ENCODE results near the gene LCLAT1.

LCLAT1 gene

DNA sequence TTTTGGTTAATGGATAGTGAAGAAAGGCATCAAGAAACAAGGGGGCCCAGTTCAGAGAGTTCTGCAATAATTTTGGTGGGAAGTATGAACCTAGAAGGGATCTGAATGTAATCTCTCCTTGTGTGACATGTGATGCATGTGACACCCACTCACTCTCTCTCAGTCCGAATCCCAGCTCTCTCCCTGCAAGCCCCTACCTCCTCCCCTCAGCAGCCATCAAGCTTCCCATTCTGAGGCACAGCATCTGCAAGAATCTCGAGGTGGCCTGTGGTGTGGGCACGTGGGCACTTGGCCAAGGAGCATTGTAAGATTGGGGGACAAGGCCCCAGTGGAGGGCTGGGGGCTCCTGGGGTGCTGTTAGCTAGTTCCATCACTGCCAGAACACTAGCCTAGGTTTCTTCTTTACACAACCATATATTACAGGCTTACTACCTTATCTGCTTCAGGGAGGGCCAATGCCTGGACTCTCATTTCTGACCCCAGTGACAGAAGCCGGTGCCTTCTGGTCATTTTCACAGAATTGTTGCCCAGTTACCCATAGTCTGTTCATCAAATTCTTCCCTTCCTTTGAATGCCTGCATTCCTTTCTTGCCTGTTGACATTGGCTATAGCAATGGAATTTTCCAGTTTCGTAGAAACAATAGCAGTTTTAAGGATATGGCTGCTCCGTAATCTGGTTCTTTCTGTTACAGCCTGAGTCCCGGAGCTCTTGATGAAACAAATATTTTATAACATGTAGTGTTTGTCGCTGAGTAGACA lies 13.3 kb upstream of the LCLAT1 start:
- Histone ChIP-seq H3K9ac (ENCODE audit: low read depth, low read length) (no peak overlapping the region), H3K36me3 (ENCODE audit: insufficient read depth, low read length) (no peaks in the 10 kb centered on the region), H3K27ac (ENCODE audit: low read length) (no peak overlapping the region), H4K20me1 (ENCODE audit: insufficient read depth, low read length) (no peaks in the 10 kb centered on the region), H3K4me1 (ENCODE audit: insufficient read depth, low read length) (no peaks in the 10 kb centered on the region), H2AFZ (ENCODE audit: low read depth, low read length) (no peak overlapping the region), H3K79me2 (ENCODE audit: insufficient read depth, low read length) (no peaks in the 10 kb centered on the region), H3K9me3 (ENCODE audit: insufficient read depth, low read length, severe bottlenecking) (no peaks in the 10 kb centered on the region), H3K4me2 (ENCODE audit: insufficient read depth, low read length) (no peak overlapping the region), H3K27me3 (ENCODE audit: insufficient read depth, low read length, poor library complexity) (no peaks in the 10 kb centered on the region), H3K4me3 (ENCODE audit: low read depth in 1 of 2, low read length in 2 of 2) (no peak overlapping the region)
- ATAC-seq (ENCODE audit: insufficient read depth, low read depth) (no peak), DNase-seq (no peak)
- TF ChIP-seq, protein P1, sequence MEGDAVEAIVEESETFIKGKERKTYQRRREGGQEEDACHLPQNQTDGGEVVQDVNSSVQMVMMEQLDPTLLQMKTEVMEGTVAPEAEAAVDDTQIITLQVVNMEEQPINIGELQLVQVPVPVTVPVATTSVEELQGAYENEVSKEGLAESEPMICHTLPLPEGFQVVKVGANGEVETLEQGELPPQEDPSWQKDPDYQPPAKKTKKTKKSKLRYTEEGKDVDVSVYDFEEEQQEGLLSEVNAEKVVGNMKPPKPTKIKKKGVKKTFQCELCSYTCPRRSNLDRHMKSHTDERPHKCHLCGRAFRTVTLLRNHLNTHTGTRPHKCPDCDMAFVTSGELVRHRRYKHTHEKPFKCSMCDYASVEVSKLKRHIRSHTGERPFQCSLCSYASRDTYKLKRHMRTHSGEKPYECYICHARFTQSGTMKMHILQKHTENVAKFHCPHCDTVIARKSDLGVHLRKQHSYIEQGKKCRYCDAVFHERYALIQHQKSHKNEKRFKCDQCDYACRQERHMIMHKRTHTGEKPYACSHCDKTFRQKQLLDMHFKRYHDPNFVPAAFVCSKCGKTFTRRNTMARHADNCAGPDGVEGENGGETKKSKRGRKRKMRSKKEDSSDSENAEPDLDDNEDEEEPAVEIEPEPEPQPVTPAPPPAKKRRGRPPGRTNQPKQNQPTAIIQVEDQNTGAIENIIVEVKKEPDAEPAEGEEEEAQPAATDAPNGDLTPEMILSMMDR (IDR thresholded peaks at IDR 0.05; ENCODE audit: borderline replicate concordance, extremely low read depth, low read length, poor library complexity, severe bottlenecking) = no peak
- TF ChIP-seq EZH2 (IDR thresholded peaks at IDR 0.05; ENCODE audit: borderline replicate concordance, low read depth, low read length, severe bottlenecking) = no peak

DNA sequence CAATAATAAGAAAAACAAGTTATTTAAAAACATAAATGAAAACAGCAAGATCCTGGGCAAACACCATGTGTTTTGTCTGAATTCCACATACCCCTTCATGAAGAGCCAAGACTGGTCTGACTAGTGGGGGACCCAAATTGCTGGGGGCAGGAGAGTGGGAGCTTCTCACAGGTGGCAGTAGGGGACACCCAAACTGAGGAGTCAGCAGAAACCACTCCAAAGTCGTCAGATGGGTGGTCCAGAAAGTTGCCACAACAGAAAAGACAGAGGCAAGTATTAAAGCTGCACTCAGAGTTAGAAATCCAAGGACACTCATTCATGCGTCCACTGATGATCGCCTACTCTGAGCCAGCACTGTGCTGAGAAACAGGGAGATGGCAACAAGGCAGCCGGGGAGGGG lies 12.3 kb upstream of the LCLAT1 start:
- H3K4me2 ChIP-seq (ENCODE audit: insufficient read depth, low read length) = no peak overlapping the region
- H3K9me3 ChIP-seq (ENCODE audit: insufficient read depth, low read length, severe bottlenecking) = no peaks in the 10 kb centered on the region
- no peak overlapping the region for H3K9ac ChIP-seq (ENCODE audit: low read depth, low read length)
- no peaks in the 10 kb centered on the region for H3K4me1 ChIP-seq (ENCODE audit: insufficient read depth, low read length)
- H3K79me2 ChIP-seq (ENCODE audit: insufficient read depth, low read length) = no peaks in the 10 kb centered on the region
- H4K20me1 ChIP-seq (ENCODE audit: insufficient read depth, low read length) = no peaks in the 10 kb centered on the region
- DNase-seq (no peak), ATAC-seq (ENCODE audit: insufficient read depth, low read depth) (no peak)
- H3K4me3 ChIP-seq (ENCODE audit: low read depth in 1 of 2, low read length in 2 of 2) = no peak overlapping the region
- TF ChIP-seq, protein P1 (IDR thresholded peaks at IDR 0.05; ENCODE audit: borderline replicate concordance, extremely low read depth, low read length, poor library complexity, severe bottlenecking) = no peak
- no peak for TF ChIP-seq EZH2 (IDR thresholded peaks at IDR 0.05; ENCODE audit: borderline replicate concordance, low read depth, low read length, severe bottlenecking)
- H3K27me3 ChIP-seq (ENCODE audit: insufficient read depth, low read length, poor library complexity) = no peaks in the 10 kb centered on the region
- no peak overlapping the region for H2AFZ ChIP-seq (ENCODE audit: low read depth, low read length)
- no peak overlapping the region for H3K27ac ChIP-seq (ENCODE audit: low read length)
- no peaks in the 10 kb centered on the region for H3K36me3 ChIP-seq (ENCODE audit: insufficient read depth, low read length)

DNA sequence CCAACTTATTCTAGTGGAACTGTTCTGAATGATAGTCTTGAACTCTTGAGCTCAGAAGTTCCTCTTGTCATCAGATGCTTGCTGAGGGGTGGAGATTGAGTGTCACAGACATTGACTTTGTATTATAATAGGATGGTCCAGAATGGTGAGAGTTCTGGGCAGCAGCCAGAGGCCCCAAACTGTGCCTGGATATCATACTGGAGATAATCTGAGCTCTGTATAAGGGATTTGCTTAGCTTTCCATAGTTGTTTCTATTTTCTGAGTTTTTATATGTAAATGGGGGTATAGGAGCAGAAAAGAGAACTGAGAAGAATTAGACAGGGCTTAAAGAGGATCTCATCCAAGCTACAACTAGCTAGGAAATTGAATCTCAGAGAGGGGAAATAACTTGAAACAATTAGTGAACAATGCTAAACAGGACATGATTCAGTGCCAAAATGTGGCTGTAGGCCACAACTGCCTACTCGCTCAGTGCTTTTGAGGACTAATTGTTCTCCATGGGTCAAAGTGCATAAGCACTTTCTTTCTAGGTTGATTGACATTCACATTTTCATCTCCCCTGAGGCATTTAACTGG lies 10.1 kb upstream of the LCLAT1 start:
- DNase-seq = no peak
- Histone ChIP-seq H3K36me3 (ENCODE audit: insufficient read depth, low read length) (no peaks in the 10 kb centered on the region), H3K27me3 (ENCODE audit: insufficient read depth, low read length, poor library complexity) (no peaks in the 10 kb centered on the region), H3K4me3 (ENCODE audit: low read depth in 1 of 2, low read length in 2 of 2) (no peak overlapping the region), H3K79me2 (ENCODE audit: insufficient read depth, low read length) (no peaks in the 10 kb centered on the region), H3K27ac (ENCODE audit: low read length) (no peak overlapping the region), H3K4me2 (ENCODE audit: insufficient read depth, low read length) (no peak overlapping the region), H4K20me1 (ENCODE audit: insufficient read depth, low read length) (no peaks in the 10 kb centered on the region), H3K9ac (ENCODE audit: low read depth, low read length) (no peak overlapping the region), H2AFZ (ENCODE audit: low read depth, low read length) (no peak overlapping the region), H3K4me1 (ENCODE audit: insufficient read depth, low read length) (no peaks in the 10 kb centered on the region), H3K9me3 (ENCODE audit: insufficient read depth, low read length, severe bottlenecking) (no peaks in the 10 kb centered on the region)
- ATAC-seq (ENCODE audit: insufficient read depth, low read depth) = no peak
- TF ChIP-seq EZH2 (IDR thresholded peaks at IDR 0.05; ENCODE audit: borderline replicate concordance, low read depth, low read length, severe bottlenecking) = no peak
- TF ChIP-seq, protein P1 (IDR thresholded peaks at IDR 0.05; ENCODE audit: borderline replicate concordance, extremely low read depth, low read length, poor library complexity, severe bottlenecking) = no peak

All from DND-41 (cell line).